Gastroesophageal sphincter (tissue), 3 donors: Measurements from ENCODE around the gene NEK10.

Source experiments
- EP300 ChIP-seq: sonication (generic); formaldehyde crosslinking; IDR thresholded peaks from one replicate; pipeline ENCODE4 v1.6.1; 2017; ENCODE audit warnings: antibody characterized with exemption, mild to moderate bottlenecking
- TF ChIP-seq, protein P1 (sequence below), 4 experiments: fragments of 200-600 bp in 2 of 4; fragments of 450-650 bp in 2 of 4; sonication (generic) in 1 of 4; IDR thresholded peaks; one replicate each; pipeline ENCODE4 v1.5.1; 2017 to 2019; ENCODE audit warnings: antibody characterized with exemption in 4 of 4, mild to moderate bottlenecking in 2 of 4, moderate library complexity in 2 of 4

DNA sequence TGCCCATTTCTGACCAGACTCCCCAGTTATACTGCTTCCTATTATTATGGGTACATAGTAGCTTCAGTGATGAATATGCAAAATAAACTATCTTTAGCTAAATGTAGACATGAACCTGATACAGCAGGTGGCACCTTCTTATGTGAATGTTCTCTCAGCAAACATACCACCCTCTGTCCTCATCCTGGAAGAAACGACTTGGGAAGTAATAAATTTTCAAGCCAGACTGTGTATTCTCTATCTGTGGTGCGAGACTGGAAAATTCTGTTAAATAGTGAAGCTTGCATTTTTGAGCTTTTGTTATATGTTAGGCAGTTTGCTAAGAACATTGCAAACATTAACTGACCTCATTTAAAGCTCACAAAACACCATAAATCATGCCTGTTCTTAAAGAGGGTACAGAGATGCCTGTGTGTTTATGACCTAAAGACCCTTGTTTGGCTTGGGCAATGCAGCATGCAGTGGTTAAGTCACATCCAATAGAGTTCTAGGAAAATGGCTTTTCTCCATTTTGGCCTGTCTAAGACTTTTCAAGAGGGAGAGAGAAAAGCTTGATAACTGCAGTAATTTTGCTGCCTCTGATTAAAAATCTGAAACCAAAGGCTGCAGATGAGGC is 287.1 kb downstream of the NEK10 start:
- TF ChIP-seq, protein P1, sequence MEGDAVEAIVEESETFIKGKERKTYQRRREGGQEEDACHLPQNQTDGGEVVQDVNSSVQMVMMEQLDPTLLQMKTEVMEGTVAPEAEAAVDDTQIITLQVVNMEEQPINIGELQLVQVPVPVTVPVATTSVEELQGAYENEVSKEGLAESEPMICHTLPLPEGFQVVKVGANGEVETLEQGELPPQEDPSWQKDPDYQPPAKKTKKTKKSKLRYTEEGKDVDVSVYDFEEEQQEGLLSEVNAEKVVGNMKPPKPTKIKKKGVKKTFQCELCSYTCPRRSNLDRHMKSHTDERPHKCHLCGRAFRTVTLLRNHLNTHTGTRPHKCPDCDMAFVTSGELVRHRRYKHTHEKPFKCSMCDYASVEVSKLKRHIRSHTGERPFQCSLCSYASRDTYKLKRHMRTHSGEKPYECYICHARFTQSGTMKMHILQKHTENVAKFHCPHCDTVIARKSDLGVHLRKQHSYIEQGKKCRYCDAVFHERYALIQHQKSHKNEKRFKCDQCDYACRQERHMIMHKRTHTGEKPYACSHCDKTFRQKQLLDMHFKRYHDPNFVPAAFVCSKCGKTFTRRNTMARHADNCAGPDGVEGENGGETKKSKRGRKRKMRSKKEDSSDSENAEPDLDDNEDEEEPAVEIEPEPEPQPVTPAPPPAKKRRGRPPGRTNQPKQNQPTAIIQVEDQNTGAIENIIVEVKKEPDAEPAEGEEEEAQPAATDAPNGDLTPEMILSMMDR (IDR thresholded peaks at IDR 0.05): no peak
- no peak for TF ChIP-seq EP300
